Spleen (tissue), 11 donors: Measurements from ENCODE around the gene TRIM10. TPM values are rescaled to one million over a fixed set of nuclear protein-coding genes. Genes with fewer than 3 reads are reported as not detected.

Experiments used
- DNase-seq: peaks from one replicate; pipeline ENCODE4 v3.0.0-alpha.2; 2020
- H3K27ac ChIP-seq, 8 donors: fragments of 200-600 bp; sonication (generic) in 7 of 8; 1 replicate in 4 of 8; 2 replicates in 4 of 8; pipeline versions ENCODE4 v1.5.0 to v1.8.0; 2016 to 2021; ENCODE audit warnings: inconsistent platforms in 4 of 8, mild to moderate bottlenecking in 4 of 8, moderate library complexity in 1 of 8
- H3K27me3 ChIP-seq, 7 donors: fragments of 200-600 bp; sonication (generic) in 6 of 7; replicated peaks in 1 of 7; 1 replicate in 4 of 7; 2 replicates in 3 of 7; pipeline versions ENCODE4 v1.5.0 to v1.8.0; 2016 to 2021; ENCODE audit warnings: inconsistent platforms in 3 of 7, mild to moderate bottlenecking in 1 of 7
- H3K36me3 ChIP-seq, 6 donors: fragments of 200-600 bp; sonication (generic) in 5 of 6; 1 replicate in 4 of 6; 2 replicates in 2 of 6; pipeline versions ENCODE4 v1.5.0 to v1.8.0; 2016 to 2021; ENCODE audit warnings: inconsistent platforms in 2 of 6
- H3K4me1 ChIP-seq, 6 donors: fragments of 200-600 bp; sonication (generic) in 5 of 6; 1 replicate in 3 of 6; 2 replicates in 3 of 6; pipeline versions ENCODE4 v1.5.0 to v1.8.0; 2016 to 2021; ENCODE audit warnings: inconsistent platforms in 3 of 6
- H3K4me3 ChIP-seq, 8 donors: fragments of 200-600 bp; sonication (generic) in 7 of 8; 1 replicate in 4 of 8; 2 replicates in 4 of 8; pipeline versions ENCODE4 v1.5.0 to v1.8.0; 2016 to 2021; ENCODE audit warnings: inconsistent platforms in 4 of 8, mild to moderate bottlenecking in 4 of 8, moderate library complexity in 2 of 8
- H3K9me3 ChIP-seq, 8 donors: fragments of 200-600 bp; sonication (generic) in 7 of 8; 1 replicate in 4 of 8; 2 replicates in 4 of 8; pipeline versions ENCODE4 v1.5.0 to v1.8.0; 2016 to 2021; ENCODE audit warnings: inconsistent platforms in 4 of 8
- CTCF ChIP-seq, 11 experiments: fragments of 200-600 bp in 7 of 11; fragments of 450-650 bp in 4 of 11; sonication (generic) in 4 of 11; IDR thresholded peaks in 8 of 11; conservative IDR thresholded peaks in 3 of 11; 1 replicate in 7 of 11; 2 replicates in 4 of 11; pipeline versions ENCODE4 v1.4.0 to v1.8.0; 2016 to 2021; ENCODE audit warnings: antibody characterized with exemption in 11 of 11, inconsistent platforms in 4 of 11, mild to moderate bottlenecking in 1 of 11
- POLR2A ChIP-seq, 3 donors: fragments of 450-650 bp; IDR thresholded peaks; one replicate each; pipeline ENCODE4 v1.5.1; 2017; ENCODE audit warnings: antibody characterized with exemption in 3 of 3, mild to moderate bottlenecking in 1 of 3
- POLR2AphosphoS5 ChIP-seq, 3 donors: sonication (generic); formaldehyde crosslinking; IDR thresholded peaks; one replicate each; pipeline ENCODE4 v1.5.1; 2017; ENCODE audit warnings: antibody characterized with exemption in 3 of 3
- WGBS, 5 donors: extraction: QIAGEN DNeasy Blood & Tissue Kit in 3 of 5; methylation state at CpG; one replicate each; pipeline versions ENCODE4 v1.1.5 to v1.1.7; 2013 to 2018; 5-methylcytosine and 5-hydroxymethylcytosine counted together
- intact Hi-C: fragments of 100-400 bp; cut with DNase I; formaldehyde crosslinking; loops from one replicate; pipeline ENCODE4 v1.15.0; 2023; ENCODE audit warnings: low total_unique reads
- polyA plus RNA-seq, 3 donors: library from polyadenylated mRNA; stranded (reverse); fragments of 200-250 nt; gene quantifications; one replicate each; pipeline ENCODE4 v1.2.1, GENCODE V29; 2013
- total RNA-seq, 7 donors: library from RNA; depleted of rRNA in 3 of 7; stranded (reverse); fragments of >200 nt in 3 of 7; fragmentation: NEBNext Ultra II Directional in 4 of 7; extraction: Animal tissue kit (Norgen Biotek cat#: 25700) in 4 of 7; gene quantifications; one replicate each; pipeline versions ENCODE4 v1.1.0 to v1.2.1, GENCODE V29; 2016 to 2021
- donor health status: healthy with polysubstance abuse.
- donor health status: DM: no; HTN: no; CAD: no; lungs with moderate emphysema.
- donor health status: DM: no; HTN: no; CAD: no.
- donor health status: Bipolar disorder and iron deficiency.
- donor health status: healthy.
- donor health status: DM: no; HTN: no; CAD: no.
- donor health status: DM: yes; HTN: yes; CAD: no.

Gene TRIM10
- total and polyA plus RNA-seq, 10 donors = 0.06 to 4.9 (median 1.1) TPM; not detected in 2

GRCh38 chr6:30172681-30173080 is 11.7 kb upstream of the TRIM10 start:
- peaks cover 6 to 15% (median 11%) of the 10 kb centered on the region in 6 donors for H3K4me1 ChIP-seq
- H3K9me3 ChIP-seq = no peaks in the 10 kb centered on the region
- WGBS, 5 donors = 81 to 94% (median 85%) methylated on average over 4 of the region's 4 CpGs
- no peaks in the 10 kb centered on the region for H3K36me3 ChIP-seq
- H3K27me3 ChIP-seq = peaks cover 0 to 77% (median 31%) of the 10 kb centered on the region in 7 donors
- no peak for TF ChIP-seq POLR2AphosphoS5 (IDR thresholded peaks at IDR 0.05)
- no peak for TF ChIP-seq POLR2A (IDR thresholded peaks at IDR 0.05)
- no peak for TF ChIP-seq CTCF (IDR thresholded peaks at IDR 0.05 in 8 of 11, conservative IDR thresholded peaks at IDR 0.05 in 3 of 11)
- no peak overlapping the region for H3K27ac ChIP-seq
- no peak for DNase-seq
- no peak overlapping the region for H3K4me3 ChIP-seq
- intact Hi-C loops = no loop called here

GRCh38 chr6:30171677-30172471 is 10.9 kb upstream of the TRIM10 start:
- peaks cover 6 to 15% (median 11%) of the 10 kb centered on the region in 6 donors for H3K4me1 ChIP-seq
- DNase-seq = no peak
- peaks cover 0 to 85% (median 31%) of the 10 kb centered on the region in 7 donors for H3K27me3 ChIP-seq
- intact Hi-C loops = no loop called here
- peak overlapping the region in 5 of 8 donors; percentile 7 to 55 (median 10) for H3K4me3 ChIP-seq
- TF ChIP-seq POLR2A (IDR thresholded peaks at IDR 0.05) = no peak
- no peak for TF ChIP-seq CTCF (IDR thresholded peaks at IDR 0.05 in 8 of 11, conservative IDR thresholded peaks at IDR 0.05 in 3 of 11)
- no peak for TF ChIP-seq POLR2AphosphoS5 (IDR thresholded peaks at IDR 0.05)
- H3K27ac ChIP-seq = no peak overlapping the region
- no peaks in the 10 kb centered on the region for H3K9me3 ChIP-seq
- 3 to 11% (median 7%) methylated on average over 36 to 62 of the region's 62 CpGs for WGBS, 5 donors
- H3K36me3 ChIP-seq = no peaks in the 10 kb centered on the region

GRCh38 chr6:30169658-30170614 is 8.9 kb upstream of the TRIM10 start:
- H3K4me3 ChIP-seq = no peak overlapping the region
- no peaks in the 10 kb centered on the region for H3K9me3 ChIP-seq
- DNase-seq = no peak
- no peak overlapping the region for H3K27ac ChIP-seq
- intact Hi-C loops = no loop called here
- peaks cover 6 to 15% (median 11%) of the 10 kb centered on the region in 6 donors for H3K4me1 ChIP-seq
- peaks cover 0 to 74% (median 31%) of the 10 kb centered on the region in 7 donors for H3K27me3 ChIP-seq
- no peaks in the 10 kb centered on the region for H3K36me3 ChIP-seq
- TF ChIP-seq POLR2AphosphoS5 (IDR thresholded peaks at IDR 0.05) (no peak), CTCF (IDR thresholded peaks at IDR 0.05 in 8 of 11, conservative IDR thresholded peaks at IDR 0.05 in 3 of 11) (peak; percentile 32 to 82 (median 65))
- WGBS, 5 donors = 21 to 28% (median 26%) methylated on average over 7 of the region's 7 CpGs
